ENCODE data around the gene IFNAR2. TPM values are rescaled to one million over a fixed set of nuclear protein-coding genes. Genes with fewer than 3 reads are reported as not detected.

Gene IFNAR2
- 13.0 to 15.2 TPM (median 14.6 TPM) in 5 replicates for total RNA-seq (2022; extraction: Qiagen RNA extraction)

GRCh38 chr21:33229784-33230544, at the start of gene IFNAR2:
Gene IFNAR2, plus strand, starts transcription at chr21:33229938. Its CDS starts 11,985 bp downstream, at chr21:33241923.

GRCh38 chr21:33266050-33266788, 36.5 kb downstream of the IFNAR2 start, which contains the start of gene IL10RB:
Gene IL10RB, plus strand, starts transcription at chr21:33266367. Its CDS starts 99 bp downstream, at chr21:33266466.

Other genes starting within 250 kb of the IFNAR2 start
- gene OLIG2, start 204.0 kb upstream of the IFNAR2 start, total RNA-seq (2022; extraction: Qiagen RNA extraction), result 0.07 TPM in 1 of 5 replicates, not detected in the others
- not detected in 5 replicates for gene OLIG1, start 159.8 kb upstream of the IFNAR2 start, total RNA-seq (2022; extraction: Qiagen RNA extraction)
- 16.0 to 17.5 TPM (median 17.4 TPM) in 5 replicates for gene IL10RB, start 36.4 kb downstream of the IFNAR2 start, total RNA-seq (2022; extraction: Qiagen RNA extraction)
- gene IFNAR1, start 95.0 kb downstream of the IFNAR2 start, total RNA-seq (2022; extraction: Qiagen RNA extraction), result 13.6 to 27.8 TPM (median 16.1 TPM) in 5 replicates
- 49.3 to 57.0 TPM (median 54.8 TPM) in 5 replicates for gene IFNGR2, start 173.5 kb downstream of the IFNAR2 start, total RNA-seq (2022; extraction: Qiagen RNA extraction)

Measured in A549 treated with AZD2906 at 1 μM for 4 hours (cell line).